RWPE2 (cell line): ENCODE data around the gene SSRP1.

ENCODE experiments used
- ATAC-seq: fragments of 200-7000 bp; cut with Tn5 transposase; 3 replicates; pipeline ENCODE4 v1.9.1; 2021; ENCODE audit warnings: low read depth
- DNase-seq: peaks from one replicate; pipeline ENCODE4 v3.0.0-alpha.2; 2020; ENCODE audit warnings: low spot score
- H3K27ac ChIP-seq: fragments of 450-650 bp; 2 replicates; pipeline ENCODE4 v1.5.1; 2017; ENCODE audit warnings: mild to moderate bottlenecking; ENCODE audit not compliant: poor library complexity, severe bottlenecking
- H3K27me3 ChIP-seq: fragments of 250-450 bp; sonication (Bioruptor Pico); 2 replicates; pipeline ENCODE4 v1.5.1; 2021; ENCODE audit warnings: mild to moderate bottlenecking, moderate library complexity; ENCODE audit not compliant: insufficient read depth, poor library complexity, severe bottlenecking
- H3K36me3 ChIP-seq: fragments of 250-450 bp; sonication (Bioruptor Pico); 2 replicates; pipeline ENCODE4 v1.5.1; 2020; ENCODE audit warnings: low read depth, mild to moderate bottlenecking, moderate library complexity
- H3K4me1 ChIP-seq: fragments of 250-450 bp; sonication (Bioruptor Pico); 2 replicates; pipeline ENCODE4 v1.5.1; 2021; ENCODE audit warnings: mild to moderate bottlenecking, moderate library complexity; ENCODE audit not compliant: insufficient read depth, poor library complexity, severe bottlenecking
- H3K4me3 ChIP-seq: fragments of 250-450 bp; sonication (Bioruptor Pico); 2 replicates; pipeline ENCODE4 v1.5.1; 2021; ENCODE audit warnings: mild to moderate bottlenecking, moderate library complexity; ENCODE audit not compliant: severe bottlenecking
- H3K9me3 ChIP-seq: fragments of 250-450 bp; sonication (Bioruptor Pico); 2 replicates; pipeline ENCODE4 v1.5.1; 2021; ENCODE audit warnings: mild to moderate bottlenecking, moderate library complexity; ENCODE audit not compliant: severe bottlenecking
- TF ChIP-seq, protein P1 (sequence below): fragments of 450-650 bp; IDR thresholded peaks from one replicate; pipeline ENCODE4 v1.5.1; 2017; ENCODE audit warnings: mild to moderate bottlenecking, moderate library complexity; ENCODE audit not compliant: poor library complexity, severe bottlenecking

SSRP1 gene

DNA sequence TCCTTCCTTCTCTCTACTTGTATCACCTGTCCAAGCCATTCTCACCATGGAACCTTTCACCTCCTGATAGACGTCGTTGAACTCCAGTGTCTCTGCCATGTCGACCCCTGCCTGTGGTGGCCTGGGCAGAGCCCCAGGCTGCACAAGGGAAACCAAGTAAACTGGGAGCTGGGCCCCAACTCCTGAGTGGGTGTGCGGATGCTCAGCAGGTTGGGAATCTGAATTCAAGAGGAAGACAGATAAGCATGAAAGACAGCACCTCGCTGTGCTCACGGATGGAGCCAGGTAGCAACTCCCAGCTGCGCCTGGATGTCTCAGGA lies 709 bp downstream of the SSRP1 start:
- TF ChIP-seq, protein P1, sequence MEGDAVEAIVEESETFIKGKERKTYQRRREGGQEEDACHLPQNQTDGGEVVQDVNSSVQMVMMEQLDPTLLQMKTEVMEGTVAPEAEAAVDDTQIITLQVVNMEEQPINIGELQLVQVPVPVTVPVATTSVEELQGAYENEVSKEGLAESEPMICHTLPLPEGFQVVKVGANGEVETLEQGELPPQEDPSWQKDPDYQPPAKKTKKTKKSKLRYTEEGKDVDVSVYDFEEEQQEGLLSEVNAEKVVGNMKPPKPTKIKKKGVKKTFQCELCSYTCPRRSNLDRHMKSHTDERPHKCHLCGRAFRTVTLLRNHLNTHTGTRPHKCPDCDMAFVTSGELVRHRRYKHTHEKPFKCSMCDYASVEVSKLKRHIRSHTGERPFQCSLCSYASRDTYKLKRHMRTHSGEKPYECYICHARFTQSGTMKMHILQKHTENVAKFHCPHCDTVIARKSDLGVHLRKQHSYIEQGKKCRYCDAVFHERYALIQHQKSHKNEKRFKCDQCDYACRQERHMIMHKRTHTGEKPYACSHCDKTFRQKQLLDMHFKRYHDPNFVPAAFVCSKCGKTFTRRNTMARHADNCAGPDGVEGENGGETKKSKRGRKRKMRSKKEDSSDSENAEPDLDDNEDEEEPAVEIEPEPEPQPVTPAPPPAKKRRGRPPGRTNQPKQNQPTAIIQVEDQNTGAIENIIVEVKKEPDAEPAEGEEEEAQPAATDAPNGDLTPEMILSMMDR: no peak
- H3K27me3 ChIP-seq: no peaks in the 10 kb centered on the region
- peaks cover 14% of the 10 kb centered on the region for H3K4me1 ChIP-seq
- no peak for ATAC-seq
- H3K9me3 ChIP-seq: no peaks in the 10 kb centered on the region
- no peak for DNase-seq
- peak overlapping the region; percentile 61 for H3K27ac ChIP-seq
- peaks cover 50% of the 10 kb centered on the region for H3K36me3 ChIP-seq
- H3K4me3 ChIP-seq: peak overlapping the region; percentile 77

DNA sequence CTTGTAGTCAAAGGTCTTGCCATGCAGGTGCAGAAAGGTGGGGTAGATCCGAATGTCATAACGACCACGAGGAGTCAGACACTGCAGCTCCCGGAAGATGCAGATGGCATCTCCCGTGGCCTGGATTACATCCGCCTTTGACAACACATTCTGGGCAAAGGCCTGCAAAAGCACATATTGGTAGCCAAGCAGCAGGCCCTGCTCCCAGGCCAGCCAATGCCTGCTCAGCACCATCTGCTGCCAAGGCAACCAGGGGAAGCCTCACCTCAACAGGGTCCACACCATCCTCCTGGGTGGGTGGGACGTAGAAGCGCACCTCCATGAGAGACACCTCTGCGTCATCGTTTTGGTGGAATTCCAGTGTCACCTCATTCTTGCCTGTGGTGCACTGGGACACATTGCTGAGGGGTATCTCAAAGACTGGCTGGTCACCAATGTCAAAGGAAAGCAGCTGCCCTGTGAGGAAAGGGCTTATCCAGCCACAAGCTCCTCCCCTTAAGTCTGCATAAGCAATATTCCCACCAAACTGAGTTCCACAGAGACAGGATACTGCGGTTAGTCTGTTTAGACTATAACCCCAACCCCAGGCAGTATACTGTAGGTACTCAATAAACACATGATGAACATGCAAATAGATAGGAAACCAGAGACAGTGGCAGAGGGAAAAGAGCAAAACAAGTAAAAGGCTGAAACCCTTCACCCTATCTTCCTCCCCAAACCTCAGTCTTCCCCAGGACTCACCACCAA lies 2.8 kb downstream of the SSRP1 start:
- Histone ChIP-seq H3K36me3 (peaks cover 71% of the 10 kb centered on the region), H3K4me1 (peaks cover 14% of the 10 kb centered on the region)

DNA sequence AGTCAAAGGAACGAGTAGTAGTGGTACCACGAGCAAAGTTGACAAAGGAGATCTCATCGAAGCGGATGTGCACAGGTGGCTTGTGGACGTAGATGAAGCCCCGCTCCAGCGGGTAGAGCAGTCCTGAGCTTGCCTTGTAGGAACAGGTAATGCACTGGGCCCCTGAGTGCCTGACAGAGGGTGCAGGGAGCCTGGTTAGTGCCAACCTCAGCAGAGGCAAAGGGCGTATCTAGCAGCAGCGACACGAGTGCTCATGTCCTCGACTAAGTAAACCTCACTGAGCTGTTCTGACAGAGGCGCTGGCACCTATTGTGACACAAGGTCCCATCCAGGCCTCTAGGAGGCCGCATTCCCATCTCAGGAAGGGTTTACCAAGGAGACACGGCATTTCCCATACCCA lies 4.0 kb downstream of the SSRP1 start:
- TF ChIP-seq, protein P1: no peak
- Histone ChIP-seq H3K27ac (no peak overlapping the region), H3K36me3 (peaks cover 82% of the 10 kb centered on the region), H3K4me1 (peaks cover 16% of the 10 kb centered on the region), H3K27me3 (no peaks in the 10 kb centered on the region), H3K4me3 (no peak overlapping the region), H3K9me3 (no peaks in the 10 kb centered on the region)
- ATAC-seq: no peak
- DNase-seq: no peak

More for the DNA sequence above, 2.8 kb downstream of the SSRP1 start:
- DNase-seq (no peak), ATAC-seq (no peak)
- H3K27me3 ChIP-seq: no peaks in the 10 kb centered on the region
- no peak overlapping the region for H3K4me3 ChIP-seq
- H3K27ac ChIP-seq: no peak overlapping the region
- no peaks in the 10 kb centered on the region for H3K9me3 ChIP-seq
- TF ChIP-seq, protein P1: no peak

DNA sequence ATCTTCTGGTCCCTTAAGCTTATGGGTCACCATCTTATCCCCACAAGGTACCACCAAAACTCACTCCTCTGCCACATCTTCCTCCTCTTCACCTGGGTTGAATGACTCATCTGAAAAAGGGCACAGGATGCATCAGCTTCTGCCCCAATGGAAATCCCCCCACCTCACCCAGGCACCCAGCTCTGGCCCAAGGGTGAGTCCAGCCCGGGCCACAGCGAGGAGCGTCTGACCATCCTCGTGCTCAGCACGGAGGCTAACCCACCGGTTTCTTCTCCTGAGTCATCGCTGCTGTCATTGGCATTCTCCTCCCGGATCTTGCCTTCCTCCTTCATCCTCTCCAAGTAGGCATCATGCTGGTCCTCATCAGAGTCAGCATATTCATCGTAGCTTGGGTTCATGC lies 5.7 kb downstream of the SSRP1 start:
- Histone ChIP-seq H3K36me3 (peaks cover 93% of the 10 kb centered on the region), H3K27ac (no peak overlapping the region), H3K27me3 (no peaks in the 10 kb centered on the region), H3K9me3 (no peaks in the 10 kb centered on the region), H3K4me1 (peaks cover 22% of the 10 kb centered on the region), H3K4me3 (no peak overlapping the region)
- DNase-seq (no peak), ATAC-seq (no peak)
- TF ChIP-seq, protein P1: no peak

DNA sequence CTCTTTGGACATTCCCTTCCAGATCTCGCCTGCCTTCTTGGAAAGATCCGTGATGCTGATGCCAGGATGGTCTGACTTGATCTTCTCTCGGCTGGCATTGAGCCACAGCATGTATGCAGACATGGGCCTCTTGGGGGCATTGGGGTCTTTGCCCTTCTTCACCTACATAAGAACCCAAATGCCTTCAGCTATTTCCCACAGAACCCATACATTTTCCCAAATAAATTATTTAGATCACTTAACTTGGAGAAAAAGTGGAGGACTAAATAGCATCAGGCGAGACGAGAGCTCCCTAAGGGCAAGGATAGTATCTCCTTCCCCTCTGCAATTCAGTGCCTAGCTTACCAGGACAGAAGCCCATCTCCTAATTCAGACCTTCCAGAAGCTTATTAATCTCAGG lies 8.0 kb downstream of the SSRP1 start:
- ATAC-seq (no peak), DNase-seq (no peak)
- Histone ChIP-seq H3K27me3 (no peaks in the 10 kb centered on the region), H3K4me3 (no peak overlapping the region), H3K9me3 (no peaks in the 10 kb centered on the region), H3K27ac (no peak overlapping the region), H3K36me3 (peaks cover 70% of the 10 kb centered on the region), H3K4me1 (peaks cover 18% of the 10 kb centered on the region)
- TF ChIP-seq, protein P1: no peak
